Measurements from ENCODE around the gene LRCOL1.
A peak's percentile ranks its signal among the peaks of the same experiment; 100 is the strongest.

The LRCOL1 gene

DNA sequence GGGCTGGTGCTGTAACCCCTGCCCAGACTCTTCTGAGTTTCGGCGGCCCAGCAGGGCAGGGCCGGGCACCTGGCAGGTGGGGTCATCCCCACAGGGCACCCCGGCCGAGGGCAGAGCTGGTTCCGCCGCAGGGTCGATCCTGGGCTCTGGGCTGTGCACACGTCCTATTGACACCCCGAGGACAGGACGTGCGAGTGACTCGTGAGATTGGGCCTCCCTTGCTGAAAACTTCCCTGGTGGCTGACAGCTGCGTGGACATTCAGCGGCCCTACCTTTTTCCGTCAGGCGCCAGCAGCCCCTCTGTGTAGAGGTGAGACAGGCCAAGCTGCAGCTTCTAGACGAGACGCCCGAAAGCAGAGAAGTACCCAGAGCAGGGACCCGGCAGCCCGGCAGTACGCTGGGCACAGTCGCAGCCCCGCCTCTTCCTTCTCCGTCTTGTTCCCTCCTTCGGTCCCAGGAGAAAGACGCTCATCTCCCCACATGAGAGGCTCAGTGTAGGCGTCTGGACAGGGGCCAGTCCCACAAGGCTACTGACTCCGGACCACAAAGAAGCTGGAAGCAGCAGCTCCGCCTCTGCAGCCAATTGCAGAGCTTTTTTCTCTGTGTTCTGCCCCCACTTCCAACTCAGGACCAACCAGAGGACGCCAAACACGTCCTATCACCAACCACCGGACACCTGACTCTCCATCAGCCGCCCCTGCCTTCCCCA, at the start of gene LRCOL1:
Gene LRCOL1, minus strand, starts transcription at position 532 of the 709 bp plus-strand sequence. CDS start 4,331 bp downstream, outside the sequence.
- Mint-ChIP-seq H3K4me1 (ENCODE audit: low read depth) (peaks cover 16% of the 10 kb centered on the region), H3K36me3 (ENCODE audit: low read depth) (no peaks in the 10 kb centered on the region), H3K27ac (no peak within 1 kb of the TSS), H3K9me3 (peaks cover 4% of the 10 kb centered on the region), H3K4me3 (no peak within 1 kb of the TSS), H3K27me3 (peaks cover 66% of the 10 kb centered on the region)
- no peak for DNase-seq

DNA sequence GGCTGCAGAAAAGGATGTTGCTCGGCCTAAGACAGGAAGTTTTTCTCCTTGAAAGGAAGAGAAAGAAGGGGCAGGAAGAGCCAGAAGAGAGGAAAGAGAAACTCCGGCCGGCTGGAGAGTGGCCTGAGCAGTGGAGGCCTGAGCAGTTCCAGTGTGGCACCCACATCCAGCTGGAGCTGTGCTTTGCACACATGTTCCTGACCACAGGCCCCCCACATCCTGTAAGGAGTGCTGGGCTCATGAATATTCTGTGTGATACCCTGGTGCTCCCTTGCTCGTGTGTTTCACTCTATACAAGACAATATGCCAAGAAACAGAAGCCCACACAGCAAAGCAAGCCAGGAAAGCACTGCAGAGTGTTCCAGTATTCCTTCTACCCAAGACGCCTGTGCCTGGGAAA, 49.7 kb upstream of the LRCOL1 start:
- no peaks in the 10 kb centered on the region for H3K27me3 Mint-ChIP-seq
- no peaks in the 10 kb centered on the region for H3K9me3 Mint-ChIP-seq
- DNase-seq, result no peak
- H3K27ac Mint-ChIP-seq, result peak overlapping the region; percentile 65
- H3K4me3 Mint-ChIP-seq, result no peak overlapping the region
- H3K36me3 Mint-ChIP-seq (ENCODE audit: low read depth), result peaks cover 99% of the 10 kb centered on the region
- peaks cover 26% of the 10 kb centered on the region for H3K4me1 Mint-ChIP-seq (ENCODE audit: low read depth)

DNA sequence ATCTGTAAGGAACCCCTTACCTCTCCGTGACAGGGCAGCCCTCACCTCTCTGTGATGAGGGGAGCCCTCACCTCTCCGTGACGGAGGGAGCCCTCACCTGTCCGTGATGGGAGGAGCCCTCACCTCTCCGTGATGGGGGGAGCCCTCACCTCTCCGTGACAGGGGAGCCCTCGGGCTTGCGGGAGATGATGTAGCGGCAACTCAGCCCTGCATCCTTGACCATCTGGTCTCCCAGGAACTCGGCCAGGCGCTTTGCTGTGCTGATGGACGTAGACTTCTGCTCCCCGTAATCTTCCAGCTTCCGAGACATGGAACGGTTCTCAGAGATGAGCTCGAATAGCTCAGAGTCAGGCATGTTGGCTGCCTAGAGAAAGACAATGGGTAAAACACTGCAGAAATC, 48.8 kb upstream of the LRCOL1 start:
- H3K4me1 Mint-ChIP-seq (ENCODE audit: low read depth), result peaks cover 26% of the 10 kb centered on the region
- peak overlapping the region; percentile 8 for H3K27ac Mint-ChIP-seq
- peaks cover 99% of the 10 kb centered on the region for H3K36me3 Mint-ChIP-seq (ENCODE audit: low read depth)
- no peak for DNase-seq
- no peaks in the 10 kb centered on the region for H3K27me3 Mint-ChIP-seq
- no peaks in the 10 kb centered on the region for H3K9me3 Mint-ChIP-seq
- H3K4me3 Mint-ChIP-seq, result no peak overlapping the region

DNA sequence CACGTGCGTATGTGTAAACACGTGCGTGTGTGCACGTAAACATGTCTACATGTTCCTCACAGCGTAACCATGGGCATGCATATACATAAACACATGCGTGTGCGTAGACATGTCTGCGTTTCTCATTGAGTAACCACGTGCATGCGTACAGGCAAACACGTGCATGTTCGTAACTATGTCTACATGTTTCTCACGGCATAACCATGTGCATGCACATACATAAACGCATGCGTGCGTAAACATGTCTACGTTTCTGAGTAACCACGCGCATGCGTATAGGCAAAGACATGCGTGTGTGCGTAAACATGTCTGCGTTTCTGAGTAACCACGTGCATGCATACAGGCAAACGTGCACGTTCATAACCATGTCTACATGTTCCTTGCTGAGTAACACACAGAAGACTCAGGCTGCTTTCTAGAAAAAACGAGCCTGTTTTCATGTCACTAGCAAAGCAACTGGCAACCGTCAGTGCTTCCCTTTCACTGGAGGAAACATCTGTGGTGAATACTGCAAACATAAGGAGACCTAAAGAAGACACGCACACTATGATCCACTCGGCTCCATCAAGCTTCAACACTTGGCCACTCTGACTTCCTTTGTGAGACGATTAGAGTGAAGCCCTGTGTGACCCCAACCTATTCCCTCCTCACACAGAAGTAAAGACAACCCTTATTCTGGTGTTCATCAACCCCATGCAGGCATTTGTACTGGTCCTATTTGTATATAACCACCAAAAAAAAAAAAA, 47.9 kb upstream of the LRCOL1 start:
- Mint-ChIP-seq H3K27me3 (no peaks in the 10 kb centered on the region), H3K9me3 (no peaks in the 10 kb centered on the region), H3K27ac (no peak overlapping the region)

GRCh38 chr12:132657004-132657727, 46.8 kb upstream of the LRCOL1 start:
- H3K4me1 Mint-ChIP-seq (ENCODE audit: low read depth), result peaks cover 23% of the 10 kb centered on the region
- H3K36me3 Mint-ChIP-seq (ENCODE audit: low read depth), result peaks cover 99% of the 10 kb centered on the region
- peak overlapping the region; percentile 57 for H3K27ac Mint-ChIP-seq
- no peaks in the 10 kb centered on the region for H3K27me3 Mint-ChIP-seq
- H3K9me3 Mint-ChIP-seq, result no peaks in the 10 kb centered on the region
- no peak for DNase-seq
- no peak overlapping the region for H3K4me3 Mint-ChIP-seq

More for the DNA sequence above, 47.9 kb upstream of the LRCOL1 start:
- no peak for DNase-seq
- Mint-ChIP-seq H3K4me3 (no peak overlapping the region), H3K36me3 (ENCODE audit: low read depth) (peaks cover 99% of the 10 kb centered on the region), H3K4me1 (ENCODE audit: low read depth) (peaks cover 26% of the 10 kb centered on the region)

GRCh38 chr12:132653567-132654290, 43.3 kb upstream of the LRCOL1 start:
- H3K27me3 Mint-ChIP-seq, result no peaks in the 10 kb centered on the region
- H3K27ac Mint-ChIP-seq, result no peak overlapping the region
- DNase-seq, result no peak
- no peaks in the 10 kb centered on the region for H3K4me1 Mint-ChIP-seq (ENCODE audit: low read depth)
- peaks cover 99% of the 10 kb centered on the region for H3K36me3 Mint-ChIP-seq (ENCODE audit: low read depth)
- H3K4me3 Mint-ChIP-seq, result no peak overlapping the region
- H3K9me3 Mint-ChIP-seq, result no peaks in the 10 kb centered on the region

- peaks cover 10% of the 10 kb centered on the region for H3K4me1 Mint-ChIP-seq (ENCODE audit: low read depth)
- no peaks in the 10 kb centered on the region for H3K9me3 Mint-ChIP-seq
- no peak for DNase-seq
- no peak overlapping the region for H3K27ac Mint-ChIP-seq
- no peaks in the 10 kb centered on the region for H3K27me3 Mint-ChIP-seq
- H3K36me3 Mint-ChIP-seq (ENCODE audit: low read depth), result peaks cover 98% of the 10 kb centered on the region
- H3K4me3 Mint-ChIP-seq, result no peak overlapping the region
These were observed 41.2 kb upstream of the LRCOL1 start for GRCh38 chr12:132651444-132652100.

DNA sequence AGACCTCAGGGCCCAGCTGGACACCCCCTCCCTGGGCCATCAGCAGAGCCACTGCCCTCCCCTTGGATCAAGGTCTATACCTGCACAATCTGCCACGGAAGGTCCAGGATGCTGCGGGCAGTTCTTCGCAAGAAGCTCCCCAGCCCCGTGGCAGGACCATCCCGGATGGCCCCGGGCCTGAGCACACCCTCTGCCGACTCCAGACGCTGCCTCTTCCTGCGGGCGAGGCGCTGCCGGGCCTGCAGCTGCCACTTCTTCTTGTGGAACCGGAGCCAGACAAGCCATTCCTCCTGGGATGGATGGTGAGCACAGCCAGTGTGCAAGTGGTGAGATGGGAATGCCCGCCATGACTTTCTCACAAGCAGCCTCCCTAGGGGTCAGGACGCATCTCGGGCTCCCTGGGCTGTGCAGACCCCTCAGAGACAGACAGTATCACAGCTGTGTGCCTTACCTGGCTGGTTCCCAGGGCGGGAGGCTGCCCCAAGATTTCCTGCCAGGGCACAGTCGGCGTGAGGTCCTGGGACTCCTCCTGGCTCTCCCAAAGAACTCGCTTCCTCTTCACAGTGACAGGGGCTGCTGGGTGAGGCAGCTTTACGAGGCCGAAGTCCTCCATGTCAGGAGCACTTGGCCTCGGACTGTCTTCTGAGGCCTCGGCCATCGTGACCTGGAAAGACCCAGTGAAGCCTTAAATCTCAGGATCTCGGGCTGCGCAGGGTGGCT, 39.0 kb upstream of the LRCOL1 start:
- Mint-ChIP-seq H3K4me3 (no peak overlapping the region), H3K27ac (no peak overlapping the region), H3K9me3 (no peaks in the 10 kb centered on the region), H3K4me1 (ENCODE audit: low read depth) (peaks cover 14% of the 10 kb centered on the region), H3K36me3 (ENCODE audit: low read depth) (peaks cover 93% of the 10 kb centered on the region), H3K27me3 (no peaks in the 10 kb centered on the region)
- DNase-seq, result no peak

DNA sequence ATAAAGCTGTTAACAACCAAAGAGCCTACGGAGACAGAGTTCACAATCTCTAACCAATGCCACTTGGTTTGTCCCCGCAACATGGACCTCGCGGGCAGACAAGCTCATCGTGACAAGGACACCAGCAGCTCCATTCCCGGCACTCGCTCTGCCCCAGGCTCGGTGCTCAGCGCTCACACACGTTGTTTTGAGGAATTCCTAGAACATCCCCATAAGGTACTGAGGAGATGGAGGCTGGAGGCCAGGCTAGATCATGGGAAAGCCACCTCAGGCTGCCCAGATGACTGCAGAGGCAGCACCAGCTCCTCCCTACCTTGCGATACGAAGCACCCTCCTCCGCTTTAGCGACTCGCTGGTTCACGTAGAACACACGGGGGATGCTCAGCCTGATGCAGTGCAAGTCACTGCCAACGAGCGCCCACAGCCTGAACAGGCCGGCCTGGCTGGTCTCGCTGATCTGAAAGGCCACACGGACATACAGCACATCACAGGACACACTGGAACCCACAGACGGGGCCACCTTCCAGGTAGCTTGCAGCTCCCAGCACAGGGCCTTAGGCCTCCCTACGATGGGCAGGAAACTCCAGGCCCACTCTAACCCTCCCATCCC, 38.3 kb upstream of the LRCOL1 start:
- Mint-ChIP-seq H3K27ac (no peak overlapping the region), H3K9me3 (no peaks in the 10 kb centered on the region), H3K36me3 (ENCODE audit: low read depth) (peaks cover 93% of the 10 kb centered on the region), H3K4me1 (ENCODE audit: low read depth) (peaks cover 14% of the 10 kb centered on the region), H3K27me3 (no peaks in the 10 kb centered on the region), H3K4me3 (no peak overlapping the region)
- DNase-seq, result no peak

GRCh38 chr12:132647858-132648257, 37.5 kb upstream of the LRCOL1 start:
- no peaks in the 10 kb centered on the region for H3K9me3 Mint-ChIP-seq
- peak overlapping the region; percentile 18 for H3K27ac Mint-ChIP-seq
- H3K27me3 Mint-ChIP-seq, result no peaks in the 10 kb centered on the region
- H3K4me3 Mint-ChIP-seq, result no peak overlapping the region
- H3K36me3 Mint-ChIP-seq (ENCODE audit: low read depth), result peaks cover 93% of the 10 kb centered on the region
- no peak for DNase-seq
- peaks cover 14% of the 10 kb centered on the region for H3K4me1 Mint-ChIP-seq (ENCODE audit: low read depth)

DNA sequence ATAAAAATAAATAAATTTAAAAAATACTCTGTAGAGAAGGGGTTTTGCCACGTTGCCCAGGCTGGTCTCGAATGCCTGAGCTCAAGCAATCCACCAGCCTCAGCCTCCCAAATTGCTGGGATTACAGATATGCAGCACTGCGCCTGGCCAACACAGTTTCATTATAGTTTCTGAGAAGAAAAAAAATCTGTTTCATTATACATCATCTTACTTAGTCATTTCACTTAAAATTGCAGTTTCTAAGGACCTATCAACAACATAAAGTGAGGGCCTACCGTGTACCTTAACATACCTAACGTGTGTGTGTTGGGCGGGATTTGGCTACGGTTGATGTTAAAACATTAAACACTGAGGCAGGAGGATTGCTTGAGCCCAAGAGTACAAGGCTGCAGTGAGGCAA, 36.5 kb upstream of the LRCOL1 start:
- no peaks in the 10 kb centered on the region for H3K9me3 Mint-ChIP-seq
- H3K4me3 Mint-ChIP-seq, result no peak overlapping the region
- no peaks in the 10 kb centered on the region for H3K27me3 Mint-ChIP-seq
- no peak for DNase-seq
- peaks cover 93% of the 10 kb centered on the region for H3K36me3 Mint-ChIP-seq (ENCODE audit: low read depth)
- peaks cover 14% of the 10 kb centered on the region for H3K4me1 Mint-ChIP-seq (ENCODE audit: low read depth)
- peak overlapping the region; percentile 8 for H3K27ac Mint-ChIP-seq

DNA sequence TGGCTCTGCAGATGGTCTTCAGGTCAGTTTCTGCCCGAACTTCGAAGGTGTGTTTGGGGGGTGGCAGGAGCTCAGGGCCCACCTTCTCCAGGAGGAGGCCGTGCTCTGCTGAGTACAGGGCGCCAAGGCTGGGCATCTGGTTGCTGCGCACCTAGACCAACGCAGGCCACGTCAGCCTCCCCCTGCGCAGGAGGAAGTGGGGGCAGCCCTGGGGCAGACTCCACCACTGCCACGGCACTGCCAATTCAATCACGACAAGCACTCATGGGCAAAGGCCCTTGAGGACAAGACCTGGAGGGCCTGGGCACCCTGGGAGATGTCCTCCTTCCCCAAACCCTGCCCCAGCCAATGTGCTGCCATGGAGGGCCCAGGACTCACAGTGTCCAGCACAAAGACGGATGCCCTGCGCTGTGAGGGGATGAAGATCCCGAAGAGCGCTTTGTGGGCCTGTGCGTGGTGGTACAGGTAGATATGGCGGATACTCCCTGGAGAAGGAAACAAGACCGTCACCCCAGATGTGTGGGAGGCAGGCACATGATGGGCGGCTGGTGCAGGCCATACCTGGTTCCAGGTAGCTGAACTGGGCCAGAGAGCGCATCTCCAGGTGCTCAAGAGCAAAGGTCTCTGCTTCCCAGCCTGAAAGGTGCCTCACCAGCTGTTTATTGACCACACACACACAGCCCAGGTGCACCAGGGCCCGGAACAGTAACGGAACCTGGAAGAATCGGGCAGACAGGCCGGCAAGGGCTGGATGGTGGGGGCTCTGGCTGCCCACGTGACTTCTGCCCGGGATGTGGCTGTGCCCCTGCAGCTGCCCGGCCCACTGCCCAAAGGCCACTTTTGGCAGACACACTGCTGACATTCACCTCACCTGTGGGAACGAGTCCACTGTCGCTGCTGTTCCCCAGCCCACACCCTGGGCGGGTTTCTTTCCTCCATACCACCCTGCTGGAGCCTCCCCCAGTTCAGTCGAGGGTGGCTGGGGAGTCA, 32.8 kb upstream of the LRCOL1 start:
- DNase-seq, result no peak
- peaks cover 14% of the 10 kb centered on the region for H3K4me1 Mint-ChIP-seq (ENCODE audit: low read depth)
- H3K27me3 Mint-ChIP-seq, result no peaks in the 10 kb centered on the region
- peaks cover 93% of the 10 kb centered on the region for H3K36me3 Mint-ChIP-seq (ENCODE audit: low read depth)
- no peak overlapping the region for H3K27ac Mint-ChIP-seq
- H3K9me3 Mint-ChIP-seq, result no peaks in the 10 kb centered on the region
- H3K4me3 Mint-ChIP-seq, result no peak overlapping the region
